ENCODE data around the gene NKD2. TPM values are rescaled to one million over a fixed set of nuclear protein-coding genes. Genes with fewer than 3 reads are reported as not detected.

The NKD2 gene
- total and polyA plus RNA-seq, 2 experiments from 2014 or later = 9.0 to 11.9 TPM

GRCh38 chr5:1041225-1042143 is 32.9 kb downstream of the NKD2 start:
- Mint-ChIP-seq H3K36me3 (ENCODE audit: low read depth) (peaks cover 43% of the 10 kb centered on the region), H3K4me1 (peaks cover 3% of the 10 kb centered on the region; the same call in 2 of the 3 replicates), H3K9me3 (peaks cover 70% of the 10 kb centered on the region), H3K27me3 (ENCODE audit: insufficient read depth, low read depth, poor library complexity) (peaks cover 9% of the 10 kb centered on the region), H3K4me3 (no peak overlapping the region), H3K27ac (no peak overlapping the region; the same call in 1 of the 2 replicates)
- Histone ChIP-seq H3K36me3 (ENCODE audit: insufficient read depth) (no peaks in the 10 kb centered on the region), H3K4me3 (no peak overlapping the region), H3K4me2 (no peak overlapping the region), H3K9me2 (ENCODE audit: insufficient read depth) (no peaks in the 10 kb centered on the region), H3K4me1 (ENCODE audit: insufficient read depth) (no peaks in the 10 kb centered on the region), H3K27me3 (ENCODE audit: insufficient read depth) (no peaks in the 10 kb centered on the region), H4K20me1 (replicated peaks; ENCODE audit: insufficient read depth) (no peaks in the 10 kb centered on the region), H2AFZ (no peak overlapping the region), H3K79me2 (replicated peaks; ENCODE audit: insufficient read depth) (no peaks in the 10 kb centered on the region), H3F3A (replicated peaks; ENCODE audit: low read depth) (no peaks in the 10 kb centered on the region), H3K27ac (ENCODE audit: low read depth) (no peak overlapping the region)
- DNase-seq (ENCODE audit: low spot score) = no peak
- TF ChIP-seq NANOG (IDR thresholded peaks at IDR 0.05; ENCODE audit: borderline replicate concordance) (no peak), CREB1 (CRISPR knock-in tag; IDR thresholded peaks at IDR 0.05; ENCODE audit: low read depth) (no peak), ETS1 (IDR thresholded peaks at IDR 0.05) (no peak), POLR2AphosphoS5 (IDR thresholded peaks at IDR 0.05; ENCODE audit: low read depth) (no peak), REST (IDR thresholded peaks at IDR 0.05; ENCODE audit: unreplicated experiment) (no peak), JUNB (IDR thresholded peaks at IDR 0.05; ENCODE audit: unreplicated experiment) (no peak), EZH2phosphoT487 (IDR thresholded peaks at IDR 0.05; ENCODE audit: unreplicated experiment) (no peak), ZNF114 (CRISPR knock-in tag; IDR thresholded peaks at IDR 0.05) (no peak), EZH2 (IDR thresholded peaks at IDR 0.05; ENCODE audit: low read depth, unreplicated experiment) (no peak), CTCF (conservative IDR thresholded peaks at IDR 0.05; ENCODE audit: low read depth in 2 of 2) (no peak), ZNF462 (CRISPR knock-in tag; IDR thresholded peaks at IDR 0.05) (no peak), ZNF331 (CRISPR knock-in tag; IDR thresholded peaks at IDR 0.05; ENCODE audit: low read depth) (no peak), STAT1 (IDR thresholded peaks at IDR 0.05; ENCODE audit: unreplicated experiment) (no peak)
- ATAC-seq = no peak

All from GM23338 (cell line).